CD14-positive monocyte (primary cell): ENCODE results near the gene MADCAM1. TPM values are rescaled to one million over a fixed set of nuclear protein-coding genes. Genes with fewer than 3 reads are reported as not detected.

ENCODE experiments used
- DNase-seq, 3 donors: peaks; one replicate each; pipeline ENCODE4 v3.0.0-alpha.2; 2011 to 2022
- H2AFZ ChIP-seq: 2 replicates; pipeline ENCODE4 v1.6.0; 2012; ENCODE audit warnings: mild to moderate bottlenecking, low read depth, low read length, inconsistent platforms; ENCODE audit not compliant: insufficient read depth, poor library complexity, severe bottlenecking
- H3K27ac ChIP-seq, 2 donors: 1 replicate in 1 of 2; 2 replicates in 1 of 2; pipeline ENCODE4 v1.5.1; 2012 to 2013; ENCODE audit warnings: low read length in 2 of 2, control low read depth in 1 of 2, inconsistent platforms in 1 of 2, low read depth in 1 of 2, mild to moderate bottlenecking in 1 of 2
- H3K27me3 ChIP-seq, 2 donors: one replicate each; pipeline versions ENCODE4 v1.6.0 to v1.6.1; 2011 to 2013; ENCODE audit warnings: low read length in 2 of 2; ENCODE audit not compliant: control insufficient read depth in 2 of 2, insufficient read depth in 2 of 2
- H3K36me3 ChIP-seq, 2 donors: replicated peaks in 1 of 2; 1 replicate in 1 of 2; 2 replicates in 1 of 2; pipeline versions ENCODE4 v1.5.1 to v1.6.1; 2012 to 2013; ENCODE audit warnings: low read length in 2 of 2, control low read depth in 1 of 2, inconsistent platforms in 1 of 2, mild to moderate bottlenecking in 1 of 2; ENCODE audit not compliant: insufficient read depth in 2 of 2, control insufficient read depth in 1 of 2
- H3K4me1 ChIP-seq, 2 donors: 1 replicate in 1 of 2; 2 replicates in 1 of 2; pipeline versions ENCODE4 v1.5.1 to v1.6.1; 2012 to 2013; ENCODE audit warnings: low read length in 2 of 2, control low read depth in 1 of 2, inconsistent platforms in 1 of 2, mild to moderate bottlenecking in 1 of 2, moderate library complexity in 1 of 2; ENCODE audit not compliant: insufficient read depth in 2 of 2, control insufficient read depth in 1 of 2
- H3K4me2 ChIP-seq: replicated peaks from 2 replicates; pipeline ENCODE3; 2012; ENCODE audit warnings: low read length, moderate library complexity, mild to moderate bottlenecking; ENCODE audit not compliant: poor library complexity, severe bottlenecking; ENCODE audit errors: extremely low read depth
- H3K4me3 ChIP-seq, 3 experiments: fragments of 200-600 bp in 1 of 3; sonication (generic) in 1 of 3; replicated peaks in 1 of 3; 1 replicate in 2 of 3; 2 replicates in 1 of 3; pipeline ENCODE4 v1.5.1; 2011 to 2013; ENCODE audit warnings: low read length in 3 of 3, mild to moderate bottlenecking in 3 of 3, control low read depth in 2 of 3, low read depth in 2 of 3, inconsistent platforms in 1 of 3, moderate library complexity in 1 of 3
- H3K79me2 ChIP-seq: 2 replicates; pipeline ENCODE4 v1.6.0; 2012; ENCODE audit warnings: mild to moderate bottlenecking, control low read depth, inconsistent platforms, low read length, moderate library complexity; ENCODE audit not compliant: insufficient read depth
- H3K9ac ChIP-seq: 2 replicates; pipeline ENCODE4 v1.6.0; 2017; ENCODE audit warnings: low read length, mild to moderate bottlenecking; ENCODE audit not compliant: insufficient read depth, poor library complexity, severe bottlenecking
- H3K9me3 ChIP-seq, 2 donors: replicated peaks in 1 of 2; 1 replicate in 1 of 2; 2 replicates in 1 of 2; pipeline versions ENCODE4 v1.5.1 to v1.6.1; 2012 to 2013; ENCODE audit warnings: low read length in 2 of 2, control low read depth in 1 of 2; ENCODE audit not compliant: control insufficient read depth in 1 of 2, insufficient read depth in 1 of 2
- H4K20me1 ChIP-seq: 2 replicates; pipeline ENCODE4 v1.6.0; 2012; ENCODE audit warnings: mild to moderate bottlenecking, low read length, control low read depth, moderate library complexity; ENCODE audit not compliant: insufficient read depth
- H3K27ac Mint-ChIP-seq, 7 donors: one replicate each; pipeline ENCODE4 v1.8.0; 2020; ENCODE audit warnings: mild to moderate bottlenecking in 7 of 7, mixed read lengths in 7 of 7, moderate library complexity in 6 of 7, inconsistent platforms in 2 of 7
- H3K27me3 Mint-ChIP-seq, 3 donors: one replicate each; pipeline ENCODE4 v1.8.0; 2021 to 2022; ENCODE audit warnings: low read depth in 3 of 3, mild to moderate bottlenecking in 3 of 3, mixed read lengths in 3 of 3, moderate library complexity in 3 of 3, inconsistent platforms in 1 of 3
- H3K36me3 Mint-ChIP-seq, 2 donors: one replicate each; pipeline ENCODE4 v1.8.0; 2020; ENCODE audit warnings: mixed read lengths in 2 of 2, inconsistent platforms in 1 of 2, mild to moderate bottlenecking in 1 of 2
- H3K4me1 Mint-ChIP-seq: one replicate; pipeline ENCODE4 v1.8.0; 2020; ENCODE audit warnings: mild to moderate bottlenecking, mixed read lengths
- H3K4me3 Mint-ChIP-seq, 2 donors: one replicate each; pipeline ENCODE4 v1.8.0; 2020; ENCODE audit warnings: mild to moderate bottlenecking in 2 of 2, mixed read lengths in 2 of 2, moderate library complexity in 1 of 2
- H3K9me3 Mint-ChIP-seq, 7 donors: one replicate each; pipeline ENCODE4 v1.8.0; 2020 to 2022; ENCODE audit warnings: mixed read lengths in 7 of 7, mild to moderate bottlenecking in 6 of 7, moderate library complexity in 6 of 7, inconsistent platforms in 2 of 7
- CTCF ChIP-seq: fragments of 200-600 bp; IDR thresholded peaks from one replicate; pipeline ENCODE4 v1.8.0; 2022; ENCODE audit warnings: antibody characterized with exemption, mild to moderate bottlenecking
- WGBS: methylation state at CpG from one replicate; pipeline ENCODE4 v1.1.5; 2013; ENCODE audit warnings: missing lambda C conversion rate; ENCODE audit not compliant: insufficient coverage; 5-methylcytosine and 5-hydroxymethylcytosine counted together
- intact Hi-C, 2 donors: fragments of 100-400 bp; cut with micrococcal nuclease; formaldehyde crosslinking; loops; one replicate each; pipeline versions ENCODE4 v1.15.0 to v1.15.1; 2023
- polyA plus RNA-seq, 3 donors: library from polyadenylated mRNA; depleted of rRNA in 1 of 3; unstranded in 2 of 3; stranded (reverse) in 1 of 3; fragments of 300-500 nt in 2 of 3; fragments of >200 nt in 1 of 3; fragmentation: Illumina TruSeq in 2 of 3; gene quantifications; 1 replicate in 2 of 3; 2 replicates in 1 of 3; pipeline ENCODE4 v1.2.3, GENCODE V29; 2012 to 2021

Gene MADCAM1
- polyA plus RNA-seq, 3 donors, result 0.17 TPM; not detected in 2

- Histone ChIP-seq H3K27ac (peak overlapping the region; percentile 64 to 90), H3K27me3 (no peaks in the 10 kb centered on the region), H2AFZ (peak overlapping the region; percentile 35), H3K4me1 (peaks cover 24 to 27% of the 10 kb centered on the region in 2 donors), H3K4me3 (peak overlapping the region; percentile 82 to 93 (median 91)), H3K9me3 (no peaks in the 10 kb centered on the region), H3K4me2 (peak overlapping the region; percentile 91), H3K79me2 (peaks cover 41% of the 10 kb centered on the region), H4K20me1 (peaks cover 61% of the 10 kb centered on the region), H3K9ac (peak overlapping the region; percentile 90), H3K36me3 (peaks cover 26 to 33% of the 10 kb centered on the region in 2 donors)
- 59% methylated on average over 23 of the region's 25 CpGs for WGBS
- Mint-ChIP-seq H3K36me3 (peaks cover 17 to 30% of the 10 kb centered on the region in 2 donors), H3K27ac (peak overlapping the region; percentile 66 to 98 (median 95)), H3K4me3 (peak overlapping the region; percentile 88 to 92), H3K9me3 (peaks cover 0 to 3% (median under 1%) of the 10 kb centered on the region in 7 donors), H3K4me1 (peaks cover 21% of the 10 kb centered on the region), H3K27me3 (peaks cover 0 to 2% (median 1%) of the 10 kb centered on the region in 3 donors)
- DNase-seq, result no peak
- TF ChIP-seq CTCF, result no peak
- intact Hi-C loops, result loop anchor here (2.0 to 10.0 kb wide), 3 partner anchors 37 to 101 kb away; partner anchors contain the start of genes BSG (in 1 of the 2), FGF22 (in 1 of the 2) and POLRMT (in 1 of the 2)
Measured at GRCh38 chr19:533364-534058, 37.2 kb downstream of the MADCAM1 start.

DNA sequence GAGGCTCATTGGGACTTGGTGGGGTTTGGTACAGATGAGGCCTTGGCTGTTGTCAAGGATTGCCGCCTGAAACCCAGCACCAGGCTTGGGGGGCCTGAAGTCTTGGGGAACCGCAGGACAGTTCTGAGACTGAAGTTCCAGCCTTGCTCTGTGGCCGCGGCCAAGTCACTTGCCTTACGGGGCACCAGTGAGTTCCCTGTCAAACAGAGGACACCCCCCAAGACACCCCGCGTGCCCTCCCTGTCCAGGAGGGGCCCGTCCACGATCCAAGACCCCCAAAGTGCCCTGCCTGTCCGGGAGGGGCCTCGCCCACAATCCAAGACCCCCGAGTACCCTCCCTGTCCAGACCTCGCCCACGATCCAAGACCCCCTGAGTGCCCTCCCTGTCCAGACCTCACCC, 37.8 kb downstream of the MADCAM1 start:
- Mint-ChIP-seq H3K27me3 (peaks cover 0 to 2% (median 1%) of the 10 kb centered on the region in 3 donors), H3K27ac (peak overlapping the region in 3 of 7 donors; percentile 75 to 92 (median 89)), H3K4me1 (peaks cover 21% of the 10 kb centered on the region), H3K36me3 (peaks cover 22 to 36% of the 10 kb centered on the region in 2 donors), H3K9me3 (no peaks in the 10 kb centered on the region), H3K4me3 (peak overlapping the region in 1 of 2 donors; percentile 30)
- Histone ChIP-seq H3K9ac (peak overlapping the region; percentile 90), H3K4me3 (peak overlapping the region in 1 of 3 experiments; percentile 91), H3K27me3 (no peaks in the 10 kb centered on the region), H4K20me1 (peaks cover 67% of the 10 kb centered on the region), H3K4me2 (peak overlapping the region; percentile 91), H3K36me3 (peaks cover 32 to 39% of the 10 kb centered on the region in 2 donors), H3K9me3 (no peaks in the 10 kb centered on the region), H3K27ac (peak overlapping the region; percentile 64 to 90), H3K4me1 (peaks cover 24 to 27% of the 10 kb centered on the region in 2 donors), H3K79me2 (peaks cover 41% of the 10 kb centered on the region), H2AFZ (no peak overlapping the region)
- 91% methylated on average over 7 of the region's 14 CpGs for WGBS
- no peak for TF ChIP-seq CTCF
- intact Hi-C loops, result loop anchor here in 1 of 2 donors (5.0 to 10.0 kb wide), 2 partner anchors 38 to 101 kb away; partner anchors contain the start of genes BSG, FGF22 and POLRMT
- no peak for DNase-seq
